Neural progenitor cell (in vitro differentiated cells): Measurements from ENCODE around the gene PRSS57. TPM values are rescaled to one million over a fixed set of nuclear protein-coding genes. Genes with fewer than 3 reads are reported as not detected.
A peak's percentile ranks its signal among the peaks of the same experiment; 100 is the strongest.
"Not testable (repeated sequence)": the region's sequence is repeated elsewhere in the genome, so short reads cannot be mapped to it uniquely, and the experiment has no call there.

Source experiments
- DNase-seq: peaks from one replicate; pipeline ENCODE4 v3.0.0-alpha.2; 2016; ENCODE audit warnings: low spot score
- H2AFZ ChIP-seq: fragments of 200-600 bp; sonication (generic); replicated peaks from 2 replicates; pipeline ENCODE4 v1.6.1; 2016; ENCODE audit warnings: antibody characterized with exemption
- H3F3A ChIP-seq: fragments of 200-600 bp; sonication (generic); 2 replicates; pipeline ENCODE4 v1.6.1; 2016; ENCODE audit warnings: antibody characterized with exemption, low read depth
- H3K27ac ChIP-seq: fragments of 200-600 bp; sonication (generic); 2 replicates; pipeline ENCODE4 v1.5.1; 2016; ENCODE audit warnings: mild to moderate bottlenecking
- H3K27me3 ChIP-seq: fragments of 200-600 bp; sonication (generic); 2 replicates; pipeline ENCODE4 v1.6.1; 2016; ENCODE audit warnings: mild to moderate bottlenecking, moderate library complexity
- H3K36me3 ChIP-seq: fragments of 200-600 bp; sonication (generic); 2 replicates; pipeline ENCODE4 v1.5.1; 2016
- H3K4me1 ChIP-seq: fragments of 200-600 bp; sonication (generic); 2 replicates; pipeline ENCODE4 v1.6.1; 2016; ENCODE audit warnings: mixed run types
- H3K4me2 ChIP-seq: fragments of 200-600 bp; sonication (generic); 2 replicates; pipeline ENCODE4 v1.6.1; 2016
- H3K4me3 ChIP-seq: fragments of 200-600 bp; sonication (generic); 2 replicates; pipeline ENCODE4 v1.5.1; 2016
- H3K79me2 ChIP-seq: fragments of 200-600 bp; sonication (generic); 2 replicates; pipeline ENCODE4 v1.6.1; 2016; ENCODE audit warnings: low read depth
- H3K9ac ChIP-seq: fragments of 200-600 bp; sonication (generic); 2 replicates; pipeline ENCODE4 v1.6.1; 2016
- H3K9me3 ChIP-seq: fragments of 200-600 bp; sonication (generic); 2 replicates; pipeline ENCODE4 v1.5.1; 2016; ENCODE audit warnings: low read depth
- H4K20me1 ChIP-seq: fragments of 200-600 bp; sonication (generic); 2 replicates; pipeline ENCODE4 v1.6.1; 2016; ENCODE audit warnings: low read depth
- H3K27ac Mint-ChIP-seq: 3 replicates; pipeline ENCODE4 v1.8.0; 2021; ENCODE audit warnings: mixed read lengths
- H3K27me3 Mint-ChIP-seq: 2 replicates; pipeline ENCODE4 v1.8.0; 2022; ENCODE audit warnings: low read depth, mild to moderate bottlenecking, inconsistent platforms, moderate library complexity, mixed read lengths; ENCODE audit not compliant: insufficient read depth
- H3K36me3 Mint-ChIP-seq: 3 replicates; pipeline ENCODE4 v1.8.0; 2021; ENCODE audit warnings: mixed read lengths
- H3K4me1 Mint-ChIP-seq: 3 replicates; pipeline ENCODE4 v1.8.0; 2021; ENCODE audit warnings: mixed read lengths
- H3K4me3 Mint-ChIP-seq: 3 replicates; pipeline ENCODE4 v1.8.0; 2021; ENCODE audit warnings: mild to moderate bottlenecking, moderate library complexity, mixed read lengths
- H3K9me3 Mint-ChIP-seq: 3 replicates; pipeline ENCODE4 v1.8.0; 2020; ENCODE audit warnings: mixed read lengths
- CTCF ChIP-seq: fragments of 200-600 bp; sonication (generic); IDR thresholded peaks from 2 replicates; pipeline ENCODE4 v1.5.1; 2017; ENCODE audit warnings: antibody characterized with exemption, mild to moderate bottlenecking
- EZH2 ChIP-seq: fragments of 200-600 bp; sonication (generic); IDR thresholded peaks from 2 replicates; pipeline ENCODE4 v1.6.1; 2017; ENCODE audit warnings: antibody characterized with exemption, mild to moderate bottlenecking, moderate library complexity
- EZH2phosphoT487 ChIP-seq: fragments of 200-600 bp; sonication (generic); IDR thresholded peaks from 2 replicates; pipeline ENCODE4 v1.6.1; 2017; ENCODE audit warnings: antibody characterized with exemption
- total RNA-seq: library from RNA; depleted of rRNA; stranded (reverse); fragments of >200 nt; gene quantifications from 2 replicates; pipeline ENCODE4 v1.2.3, GENCODE V29; 2015; ENCODE audit warnings: low replicate concordance

The PRSS57 gene
- total RNA-seq, 1 donor from 2014 or later = not detected

GRCh38 chr19:741506-742131, 46.4 kb upstream of the PRSS57 start:
- H3K4me1 Mint-ChIP-seq = peaks cover 4% of the 10 kb centered on the region
- Histone ChIP-seq H3K27ac (no peak overlapping the region), H3K9me3 (no peaks in the 10 kb centered on the region), H3K9ac (no peak overlapping the region), H3F3A (no peaks in the 10 kb centered on the region), H2AFZ (no peak overlapping the region), H3K27me3 (no peaks in the 10 kb centered on the region), H3K4me2 (no peak overlapping the region), H3K4me1 (no peaks in the 10 kb centered on the region), H3K4me3 (no peak overlapping the region), H4K20me1 (no peaks in the 10 kb centered on the region), H3K79me2 (no peaks in the 10 kb centered on the region), H3K36me3 (no peaks in the 10 kb centered on the region)
- peaks cover 13% of the 10 kb centered on the region for H3K36me3 Mint-ChIP-seq
- peaks cover 18% of the 10 kb centered on the region for H3K9me3 Mint-ChIP-seq
- H3K27ac Mint-ChIP-seq = no peak overlapping the region
- DNase-seq = peak; percentile 70
- TF ChIP-seq CTCF (peak; percentile 47), EZH2phosphoT487 (no peak)
- peaks cover 3% of the 10 kb centered on the region for H3K27me3 Mint-ChIP-seq
- no peak overlapping the region for H3K4me3 Mint-ChIP-seq

- Mint-ChIP-seq H3K9me3 (peaks cover 16% of the 10 kb centered on the region), H3K36me3 (peaks cover 11% of the 10 kb centered on the region)
- not testable (repeated sequence) for H3K4me3 Mint-ChIP-seq, H3K27me3 Mint-ChIP-seq, H3F3A ChIP-seq, H2AFZ ChIP-seq, H3K9me3 ChIP-seq, H3K4me1 Mint-ChIP-seq, H3K27ac ChIP-seq, DNase-seq, H3K4me1 ChIP-seq, H3K9ac ChIP-seq, H4K20me1 ChIP-seq, H3K27me3 ChIP-seq, H3K79me2 ChIP-seq, H3K4me3 ChIP-seq, H3K4me2 ChIP-seq, H3K27ac Mint-ChIP-seq, H3K36me3 ChIP-seq
Observed at GRCh38 chr19:740816-741505, 45.7 kb upstream of the PRSS57 start.

- Histone ChIP-seq H3K9ac (no peak overlapping the region), H3K36me3 (no peaks in the 10 kb centered on the region), H3K4me3 (no peak overlapping the region), H3K27me3 (no peaks in the 10 kb centered on the region), H3K79me2 (no peaks in the 10 kb centered on the region), H3K4me1 (no peaks in the 10 kb centered on the region), H2AFZ (no peak overlapping the region), H4K20me1 (no peaks in the 10 kb centered on the region), H3K4me2 (no peak overlapping the region), H3K27ac (no peak overlapping the region), H3F3A (no peaks in the 10 kb centered on the region), H3K9me3 (no peaks in the 10 kb centered on the region)
- Mint-ChIP-seq H3K4me3 (no peak overlapping the region), H3K27ac (no peak overlapping the region), H3K9me3 (peaks cover 12% of the 10 kb centered on the region), H3K4me1 (peaks cover 4% of the 10 kb centered on the region), H3K27me3 (peaks cover 3% of the 10 kb centered on the region), H3K36me3 (peaks cover 8% of the 10 kb centered on the region)
- no peak for DNase-seq
- no peak for TF ChIP-seq EZH2
Observed at GRCh38 chr19:739998-740715, 44.9 kb upstream of the PRSS57 start.

GRCh38 chr19:738509-739128, 43.4 kb upstream of the PRSS57 start:
- no peak overlapping the region for H3K4me3 ChIP-seq
- no peaks in the 10 kb centered on the region for H3K36me3 ChIP-seq
- peaks cover under 1% of the 10 kb centered on the region for H4K20me1 ChIP-seq
- Mint-ChIP-seq H3K27me3 (peaks cover 3% of the 10 kb centered on the region), H3K36me3 (peaks cover 9% of the 10 kb centered on the region), H3K9me3 (peaks cover 1% of the 10 kb centered on the region), H3K27ac (no peak overlapping the region), H3K4me3 (no peak overlapping the region), H3K4me1 (peaks cover 7% of the 10 kb centered on the region)
- no peaks in the 10 kb centered on the region for H3K27me3 ChIP-seq
- H3K27ac ChIP-seq = no peak overlapping the region
- no peaks in the 10 kb centered on the region for H3K79me2 ChIP-seq
- H3K4me2 ChIP-seq = no peak overlapping the region
- no peak overlapping the region for H2AFZ ChIP-seq
- DNase-seq = no peak
- peaks cover under 1% of the 10 kb centered on the region for H3F3A ChIP-seq
- H3K9ac ChIP-seq = no peak overlapping the region
- TF ChIP-seq EZH2phosphoT487 = no peak
- TF ChIP-seq CTCF = no peak
- TF ChIP-seq EZH2 = no peak
- H3K9me3 ChIP-seq = no peaks in the 10 kb centered on the region
- H3K4me1 ChIP-seq = no peaks in the 10 kb centered on the region
